ENCODE results near the gene HS3ST5.

DNA sequence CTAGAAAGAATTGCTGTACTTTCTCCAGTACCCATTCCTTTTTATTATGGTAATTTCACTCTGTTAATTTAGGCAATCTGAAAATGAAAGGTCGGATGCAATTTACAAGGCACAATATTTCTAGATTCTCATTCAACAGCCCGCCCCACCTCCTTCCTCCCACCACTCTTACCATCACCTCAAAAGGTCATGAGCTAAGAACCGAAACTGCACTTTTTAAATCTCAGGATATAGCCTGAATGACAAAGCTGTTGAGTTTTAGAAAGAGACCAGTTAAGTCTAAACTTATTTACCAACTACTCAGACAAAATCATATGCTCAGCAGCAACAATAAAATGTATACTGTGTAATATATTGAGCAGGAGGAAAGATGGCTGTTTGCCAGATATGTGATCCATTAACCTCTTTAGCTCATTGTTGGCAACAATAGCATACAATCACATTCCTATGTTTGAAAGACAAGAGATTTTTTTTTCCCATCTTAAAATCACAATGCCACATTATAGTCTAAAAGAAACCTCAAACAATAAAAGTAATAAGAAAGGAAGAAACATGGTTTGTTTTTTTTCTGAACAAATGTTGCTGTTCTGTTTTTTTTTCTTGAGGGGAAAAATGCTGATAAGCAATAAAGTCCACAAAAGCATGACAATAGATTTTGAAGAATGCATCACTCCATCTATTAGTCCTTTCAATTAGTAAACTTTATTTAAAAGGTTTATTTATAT lies 1.6 kb upstream of the HS3ST5 start:
- TF ChIP-seq, protein P1, sequence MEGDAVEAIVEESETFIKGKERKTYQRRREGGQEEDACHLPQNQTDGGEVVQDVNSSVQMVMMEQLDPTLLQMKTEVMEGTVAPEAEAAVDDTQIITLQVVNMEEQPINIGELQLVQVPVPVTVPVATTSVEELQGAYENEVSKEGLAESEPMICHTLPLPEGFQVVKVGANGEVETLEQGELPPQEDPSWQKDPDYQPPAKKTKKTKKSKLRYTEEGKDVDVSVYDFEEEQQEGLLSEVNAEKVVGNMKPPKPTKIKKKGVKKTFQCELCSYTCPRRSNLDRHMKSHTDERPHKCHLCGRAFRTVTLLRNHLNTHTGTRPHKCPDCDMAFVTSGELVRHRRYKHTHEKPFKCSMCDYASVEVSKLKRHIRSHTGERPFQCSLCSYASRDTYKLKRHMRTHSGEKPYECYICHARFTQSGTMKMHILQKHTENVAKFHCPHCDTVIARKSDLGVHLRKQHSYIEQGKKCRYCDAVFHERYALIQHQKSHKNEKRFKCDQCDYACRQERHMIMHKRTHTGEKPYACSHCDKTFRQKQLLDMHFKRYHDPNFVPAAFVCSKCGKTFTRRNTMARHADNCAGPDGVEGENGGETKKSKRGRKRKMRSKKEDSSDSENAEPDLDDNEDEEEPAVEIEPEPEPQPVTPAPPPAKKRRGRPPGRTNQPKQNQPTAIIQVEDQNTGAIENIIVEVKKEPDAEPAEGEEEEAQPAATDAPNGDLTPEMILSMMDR (IDR thresholded peaks at IDR 0.05) = no peak
- no peak for TF ChIP-seq POLR2A (IDR thresholded peaks at IDR 0.05)

All from breast epithelium (tissue), 3 donors.